ENCODE results near the gene ZXDB.
A peak's percentile ranks its signal among the peaks of the same experiment; 100 is the strongest.
"Not testable (repeated sequence)": the region's sequence is repeated elsewhere in the genome, so short reads cannot be mapped to it uniquely, and the experiment has no call there.

Gene ZXDB

DNA sequence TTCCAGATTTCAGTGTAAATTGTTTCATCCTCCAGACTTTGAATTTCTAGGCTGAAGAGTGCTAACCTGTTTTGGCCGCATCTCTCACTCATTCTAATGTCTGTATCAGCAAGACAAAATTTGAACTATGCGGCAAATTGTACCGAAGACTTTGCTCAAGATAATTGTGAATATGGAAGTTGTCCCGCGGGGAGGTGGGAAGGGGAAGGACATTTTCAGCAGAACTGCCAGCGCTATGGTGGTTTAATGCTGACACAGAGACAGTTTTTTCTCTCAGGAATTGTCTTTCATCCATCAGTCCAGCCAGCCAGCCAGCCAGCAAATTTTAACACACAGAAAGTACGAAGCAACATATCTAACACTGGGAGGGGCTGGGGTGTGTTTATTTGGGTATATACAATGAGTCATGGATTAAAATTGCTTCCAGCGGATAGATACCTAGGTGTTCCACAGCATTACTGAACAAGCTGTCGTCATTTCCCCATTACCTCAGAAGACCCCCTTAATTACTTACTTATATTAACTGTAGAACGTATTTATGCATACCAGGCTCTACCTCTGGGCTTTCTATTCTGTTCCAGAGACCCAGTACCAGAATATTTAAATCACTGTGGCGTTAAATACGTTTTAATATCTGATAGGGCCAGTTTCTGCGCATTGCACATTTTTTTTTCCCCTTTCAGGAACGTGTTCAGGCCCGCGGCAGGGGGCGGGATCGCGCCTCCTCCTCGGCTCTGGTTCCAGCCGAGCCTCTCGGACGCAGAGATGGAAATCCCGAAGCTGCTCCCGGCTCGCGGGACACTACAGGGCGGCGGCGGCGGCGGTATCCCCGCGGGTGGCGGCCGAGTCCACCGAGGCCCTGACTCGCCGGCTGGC is at the start of gene ZXDB:
Gene ZXDB (plus strand): TSS at position 728 of the 876 bp plus-strand sequence. CDS start 38 bp downstream, at position 766.
- not testable (repeated sequence) for DNase-seq

DNA sequence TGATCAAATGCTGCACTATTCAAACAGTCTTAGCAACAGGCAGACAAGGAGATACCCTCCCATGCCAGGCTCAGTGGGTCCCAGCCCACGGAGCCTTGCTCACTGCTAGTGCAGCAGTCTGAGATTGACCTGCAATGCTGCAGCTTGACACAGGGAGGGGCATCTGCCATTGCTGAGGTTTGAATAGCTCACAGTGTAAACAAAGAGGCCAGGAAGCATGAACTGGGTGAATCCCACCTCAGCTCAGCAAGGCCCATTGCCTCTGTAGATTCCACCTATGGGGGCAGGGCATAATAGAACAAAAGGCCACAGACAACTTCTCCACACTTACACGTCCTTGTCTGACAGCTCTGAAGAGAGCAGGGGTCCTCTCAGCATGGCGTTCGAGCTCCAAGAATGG is 26.6 kb upstream of the ZXDB start:
- no peak for DNase-seq

- peak in 1 of 2 donors; percentile 25 for DNase-seq
Measured at GRCh38 chrX:57573754-57574153, 18.1 kb upstream of the ZXDB start.

DNA sequence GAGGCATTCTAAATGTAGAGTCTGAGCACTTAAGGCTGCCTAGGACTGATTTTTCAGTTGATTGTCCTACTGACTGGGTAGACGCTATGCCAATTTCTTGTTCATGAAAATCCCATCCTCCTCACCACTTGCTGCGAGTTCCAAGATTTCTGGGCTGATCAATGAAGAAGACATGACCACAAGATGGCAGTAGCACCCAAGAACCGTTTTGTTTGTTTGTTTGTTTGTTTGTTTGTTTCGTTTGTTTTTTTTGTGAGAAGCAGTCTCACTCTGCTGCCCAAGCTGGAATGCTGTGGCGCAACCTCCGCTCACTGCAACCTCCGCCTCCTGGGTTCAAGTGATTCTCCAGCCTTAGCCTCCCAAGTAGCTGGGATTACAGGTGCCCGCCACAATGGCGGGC is 8.9 kb upstream of the ZXDB start:
- peak in 1 of 2 donors; percentile 14 for DNase-seq

- no peak for DNase-seq
Measured at GRCh38 chrX:57583477-57583876, 8.3 kb upstream of the ZXDB start.

DNA sequence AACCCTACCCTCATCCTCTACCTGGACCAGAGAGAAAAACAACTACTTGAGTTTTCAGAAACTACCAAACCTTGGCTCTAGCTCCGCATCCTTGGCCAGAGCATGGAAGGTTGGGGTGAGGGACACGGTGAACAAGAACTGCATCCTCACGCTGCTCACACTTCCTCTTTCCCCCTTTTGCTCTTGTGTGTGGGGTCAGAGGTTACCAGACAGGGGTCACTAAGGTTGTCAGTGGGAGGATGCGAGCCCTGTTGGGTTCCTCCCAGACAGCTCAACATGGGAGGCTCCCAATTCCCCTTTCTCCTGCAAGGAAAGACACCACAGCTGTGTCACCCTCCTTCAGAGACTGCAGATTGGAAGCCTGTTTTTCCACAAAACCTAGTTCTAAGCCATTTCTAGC is 5.5 kb upstream of the ZXDB start:
- no peak for DNase-seq

DNA sequence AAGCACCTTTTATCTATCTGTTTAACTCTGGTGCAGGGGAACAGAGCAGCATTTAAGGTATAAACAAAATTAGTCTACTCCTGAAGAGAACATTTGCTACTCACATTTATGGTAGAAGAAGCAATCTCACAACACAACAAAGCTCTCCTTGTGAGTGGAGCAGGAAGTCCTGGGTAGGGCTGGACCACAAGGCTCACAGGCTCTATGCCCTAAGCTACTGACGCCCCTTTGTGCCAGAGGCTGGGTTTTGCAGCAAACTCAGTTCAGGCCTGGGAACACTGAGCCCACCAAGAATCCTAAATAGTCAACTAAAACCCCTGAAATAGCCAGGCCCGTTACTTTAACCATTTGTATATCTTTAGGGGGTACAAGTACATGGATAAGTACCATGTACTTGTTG is 4.7 kb upstream of the ZXDB start:
- no peak for DNase-seq

GRCh38 chrX:57587607-57588006 is 4.2 kb upstream of the ZXDB start:
- DNase-seq, result no peak

GRCh38 chrX:57592160-57592893 is 516 bp downstream of the ZXDB start:
- peak in 1 of 2 donors; percentile 11 for DNase-seq

- DNase-seq, result not testable (repeated sequence)
Measured at GRCh38 chrX:57592894-57593215, 1.0 kb downstream of the ZXDB start.

DNA sequence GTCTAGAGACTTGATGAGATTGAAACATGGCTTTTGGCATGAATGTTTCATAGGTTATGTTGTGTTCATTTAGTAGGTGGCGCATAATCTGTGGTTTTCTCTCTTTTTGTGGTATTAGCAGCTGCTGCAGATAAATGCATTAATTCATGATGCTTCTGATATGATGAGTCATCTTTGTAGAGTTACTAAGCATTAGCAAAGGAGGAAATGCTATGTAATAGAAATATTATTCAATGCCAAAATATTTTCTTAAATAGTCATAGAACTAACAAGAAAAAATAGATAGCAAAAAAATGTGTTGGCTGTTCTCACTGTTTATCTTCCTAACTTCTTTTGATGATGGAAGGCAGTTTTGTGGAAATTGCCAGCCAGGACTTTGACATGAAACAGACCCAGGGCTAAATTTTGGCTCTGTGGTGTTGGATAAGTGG is 3.6 kb downstream of the ZXDB start:
- DNase-seq, result no peak

DNA sequence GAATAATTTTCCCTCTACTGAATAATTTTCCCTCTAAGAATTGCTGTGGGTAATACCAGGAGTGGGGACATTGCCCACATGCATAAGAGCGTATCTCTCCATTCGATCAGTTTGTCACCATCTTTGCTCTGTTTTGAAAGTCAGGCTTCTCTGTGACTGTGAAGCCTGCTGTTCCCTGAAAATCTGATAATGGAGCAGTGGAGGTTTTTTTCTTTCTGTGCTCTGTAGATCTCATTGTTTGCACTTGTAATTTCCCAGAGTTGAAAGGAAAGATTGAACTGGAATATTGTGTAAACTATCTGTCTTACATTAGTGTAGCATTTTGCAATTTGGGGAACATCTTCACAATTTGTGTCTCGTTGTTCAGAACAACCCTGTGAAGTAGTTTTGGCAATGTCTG is 4.3 kb downstream of the ZXDB start:
- DNase-seq, result peak; percentile 13 to 29

- no peak for DNase-seq
Measured at GRCh38 chrX:57596516-57596915, 4.7 kb downstream of the ZXDB start.

DNA sequence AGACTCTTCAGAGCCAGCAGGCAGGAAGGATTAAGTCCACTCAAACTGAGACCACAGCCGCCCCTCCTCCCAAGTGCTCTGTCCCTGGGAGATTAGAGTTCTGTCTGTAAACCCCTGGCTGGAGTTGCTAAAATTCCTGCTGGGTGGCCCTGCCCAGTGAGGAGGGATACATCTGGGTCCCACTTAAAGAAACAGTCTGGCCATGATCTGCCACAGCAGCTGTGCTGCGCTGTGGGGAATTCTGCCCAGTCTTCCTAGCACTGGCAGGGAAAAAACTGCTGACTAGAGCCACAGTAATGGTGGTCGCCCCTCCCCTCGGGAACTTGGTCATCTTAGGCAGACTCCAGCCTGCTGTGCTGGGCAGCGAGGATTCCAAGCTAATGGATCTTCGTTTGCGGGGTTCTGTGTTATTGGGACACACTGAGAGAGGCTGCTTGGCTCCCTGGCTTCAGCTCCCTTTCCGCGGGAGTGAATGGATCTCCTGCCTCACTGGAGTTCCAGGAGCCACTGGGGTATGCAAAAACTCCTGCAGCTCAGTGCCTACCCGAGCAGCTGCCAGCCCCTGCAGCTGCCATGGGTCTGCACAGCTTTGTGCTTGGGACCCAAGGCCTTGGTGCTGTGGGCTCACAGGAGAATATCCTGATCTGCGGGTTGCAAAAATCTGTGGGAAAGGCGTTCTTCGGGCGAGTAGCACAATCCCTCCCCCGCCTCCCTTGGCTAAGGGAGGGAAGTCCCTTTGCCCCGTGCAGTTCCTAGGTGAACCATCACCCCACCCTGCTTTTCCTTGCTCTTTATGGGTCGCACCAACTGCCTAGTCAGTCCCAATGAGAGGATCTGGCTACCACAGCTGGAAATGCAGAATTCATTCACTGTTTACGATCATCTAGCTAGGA is 15.7 kb downstream of the ZXDB start:
- DNase-seq, result no peak

DNA sequence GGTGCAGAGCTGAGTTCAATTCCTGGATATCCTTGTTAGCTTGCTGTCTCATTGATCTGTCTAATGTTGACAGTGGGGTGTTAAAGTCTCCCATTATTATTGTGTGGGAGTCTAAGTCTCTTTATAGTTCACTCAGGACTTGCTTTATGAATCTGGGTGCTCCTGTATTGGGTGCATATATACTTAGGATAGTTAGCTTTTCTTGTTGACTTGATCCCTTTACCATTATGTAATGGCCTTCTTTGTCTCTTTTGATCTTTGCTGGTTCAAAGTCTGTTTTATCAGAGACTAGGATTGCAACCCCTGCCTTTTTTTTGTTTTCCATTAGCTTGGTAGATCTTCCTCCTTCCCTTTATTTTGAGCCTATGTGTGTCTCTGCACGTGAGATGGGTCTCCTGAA is 21.5 kb downstream of the ZXDB start:
- DNase-seq, result not testable (repeated sequence)

GRCh38 chrX:57629438-57629837 is 37.6 kb downstream of the ZXDB start:
- DNase-seq, result not testable (repeated sequence)

DNA sequence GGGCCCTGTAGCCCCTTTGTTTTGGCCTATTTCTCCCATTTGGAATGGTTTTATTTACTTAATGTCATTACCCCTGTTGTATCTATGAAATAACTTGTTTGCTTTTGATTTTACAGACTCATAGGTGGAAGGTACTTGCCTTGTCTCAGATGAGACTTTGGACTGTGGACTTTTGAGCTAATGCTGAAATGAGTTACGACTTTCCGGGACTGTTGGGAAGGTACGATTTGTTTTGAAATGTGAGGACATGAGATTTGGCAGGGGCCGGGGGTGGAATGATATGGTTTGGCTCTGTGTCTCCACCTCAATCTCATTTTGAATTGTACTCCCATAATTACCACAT is 48.8 kb downstream of the ZXDB start:
- DNase-seq, result no peak

DNA sequence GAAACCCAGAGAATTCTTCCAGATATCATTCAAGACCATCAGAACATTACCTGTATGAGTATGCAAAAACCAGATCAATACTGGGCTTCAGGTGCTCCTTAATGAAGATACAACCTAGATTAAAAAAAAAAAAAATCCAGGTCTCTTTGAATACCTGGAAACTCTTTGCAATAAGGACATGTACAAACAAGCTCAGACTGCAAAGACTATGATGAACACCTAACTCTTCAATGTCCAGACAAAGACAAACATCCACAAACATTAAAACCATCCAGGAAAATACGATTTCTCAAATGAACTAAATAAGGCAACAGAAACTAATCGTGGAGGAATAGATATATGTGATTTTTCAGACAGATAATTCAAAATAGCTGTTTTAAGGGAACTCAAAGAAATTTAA is 49.5 kb downstream of the ZXDB start:
- no peak for DNase-seq

- no peak for DNase-seq
Measured at GRCh38 chrX:57643698-57644097, 51.9 kb downstream of the ZXDB start.

- no peak for DNase-seq
Measured at GRCh38 chrX:57647020-57647419, 55.2 kb downstream of the ZXDB start.

All from inflammatory macrophage treated with lipopolysaccharide for 1 hour (primary cell).